ENCODE results near the gene ALAS2.
"Not testable (repeated sequence)": the region's sequence is repeated elsewhere in the genome, so short reads cannot be mapped to it uniquely, and the experiment has no call there.

GRCh38 chrX:55050599-55050998, 19.8 kb upstream of the ALAS2 start:
- TF ChIP-seq ESRRG (CRISPR knock-in tag; IDR thresholded peaks at IDR 0.05); ZNF8 (CRISPR knock-in tag; IDR thresholded peaks at IDR 0.05); TOX (CRISPR knock-in tag; IDR thresholded peaks at IDR 0.05; ENCODE audit: borderline replicate concordance); RARB (CRISPR knock-in tag; IDR thresholded peaks at IDR 0.05); CREB5 (CRISPR knock-in tag; IDR thresholded peaks at IDR 0.05; ENCODE audit: low read depth): not testable (repeated sequence)
- TF ChIP-seq, protein P1, sequence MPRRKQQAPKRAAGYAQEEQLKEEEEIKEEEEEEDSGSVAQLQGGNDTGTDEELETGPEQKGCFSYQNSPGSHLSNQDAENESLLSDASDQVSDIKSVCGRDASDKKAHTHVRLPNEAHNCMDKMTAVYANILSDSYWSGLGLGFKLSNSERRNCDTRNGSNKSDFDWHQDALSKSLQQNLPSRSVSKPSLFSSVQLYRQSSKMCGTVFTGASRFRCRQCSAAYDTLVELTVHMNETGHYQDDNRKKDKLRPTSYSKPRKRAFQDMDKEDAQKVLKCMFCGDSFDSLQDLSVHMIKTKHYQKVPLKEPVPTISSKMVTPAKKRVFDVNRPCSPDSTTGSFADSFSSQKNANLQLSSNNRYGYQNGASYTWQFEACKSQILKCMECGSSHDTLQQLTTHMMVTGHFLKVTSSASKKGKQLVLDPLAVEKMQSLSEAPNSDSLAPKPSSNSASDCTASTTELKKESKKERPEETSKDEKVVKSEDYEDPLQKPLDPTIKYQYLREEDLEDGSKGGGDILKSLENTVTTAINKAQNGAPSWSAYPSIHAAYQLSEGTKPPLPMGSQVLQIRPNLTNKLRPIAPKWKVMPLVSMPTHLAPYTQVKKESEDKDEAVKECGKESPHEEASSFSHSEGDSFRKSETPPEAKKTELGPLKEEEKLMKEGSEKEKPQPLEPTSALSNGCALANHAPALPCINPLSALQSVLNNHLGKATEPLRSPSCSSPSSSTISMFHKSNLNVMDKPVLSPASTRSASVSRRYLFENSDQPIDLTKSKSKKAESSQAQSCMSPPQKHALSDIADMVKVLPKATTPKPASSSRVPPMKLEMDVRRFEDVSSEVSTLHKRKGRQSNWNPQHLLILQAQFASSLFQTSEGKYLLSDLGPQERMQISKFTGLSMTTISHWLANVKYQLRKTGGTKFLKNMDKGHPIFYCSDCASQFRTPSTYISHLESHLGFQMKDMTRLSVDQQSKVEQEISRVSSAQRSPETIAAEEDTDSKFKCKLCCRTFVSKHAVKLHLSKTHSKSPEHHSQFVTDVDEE (CRISPR knock-in tag; IDR thresholded peaks at IDR 0.05), result not testable (repeated sequence)
